ENCODE data around the gene C16orf86.

DNA sequence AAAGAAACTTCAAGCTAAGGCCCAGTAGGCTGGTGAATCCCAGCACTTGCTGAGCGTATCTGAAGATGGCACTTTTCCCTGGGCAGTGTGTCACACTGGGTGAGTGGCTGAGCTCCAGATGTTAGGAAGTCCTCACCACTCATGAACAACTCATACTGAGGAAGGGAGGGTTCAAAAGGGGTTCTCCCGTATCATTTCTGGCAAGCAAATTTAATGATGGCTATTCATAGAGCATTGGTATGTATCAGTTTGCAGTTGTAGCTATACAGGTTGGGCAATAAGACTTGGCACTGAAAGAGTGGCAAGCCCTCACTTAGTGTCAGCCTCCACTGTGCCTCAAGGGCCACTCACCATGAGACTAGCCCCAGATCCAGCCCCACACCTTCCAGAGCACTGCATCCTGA lies 41.8 kb downstream of the C16orf86 start:
- TF ChIP-seq POLR2A (IDR thresholded peaks at IDR 0.05), result no peak
- TF ChIP-seq, protein P1, sequence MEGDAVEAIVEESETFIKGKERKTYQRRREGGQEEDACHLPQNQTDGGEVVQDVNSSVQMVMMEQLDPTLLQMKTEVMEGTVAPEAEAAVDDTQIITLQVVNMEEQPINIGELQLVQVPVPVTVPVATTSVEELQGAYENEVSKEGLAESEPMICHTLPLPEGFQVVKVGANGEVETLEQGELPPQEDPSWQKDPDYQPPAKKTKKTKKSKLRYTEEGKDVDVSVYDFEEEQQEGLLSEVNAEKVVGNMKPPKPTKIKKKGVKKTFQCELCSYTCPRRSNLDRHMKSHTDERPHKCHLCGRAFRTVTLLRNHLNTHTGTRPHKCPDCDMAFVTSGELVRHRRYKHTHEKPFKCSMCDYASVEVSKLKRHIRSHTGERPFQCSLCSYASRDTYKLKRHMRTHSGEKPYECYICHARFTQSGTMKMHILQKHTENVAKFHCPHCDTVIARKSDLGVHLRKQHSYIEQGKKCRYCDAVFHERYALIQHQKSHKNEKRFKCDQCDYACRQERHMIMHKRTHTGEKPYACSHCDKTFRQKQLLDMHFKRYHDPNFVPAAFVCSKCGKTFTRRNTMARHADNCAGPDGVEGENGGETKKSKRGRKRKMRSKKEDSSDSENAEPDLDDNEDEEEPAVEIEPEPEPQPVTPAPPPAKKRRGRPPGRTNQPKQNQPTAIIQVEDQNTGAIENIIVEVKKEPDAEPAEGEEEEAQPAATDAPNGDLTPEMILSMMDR (IDR thresholded peaks at IDR 0.05), result no peak
- TF ChIP-seq EP300 (IDR thresholded peaks at IDR 0.05), result no peak
